Mesothelial cell of epicardium (in vitro differentiated cells): Measurements from ENCODE around the gene TMEM187. TPM values are rescaled to one million over a fixed set of nuclear protein-coding genes. Genes with fewer than 3 reads are reported as not detected.

Source experiments
- DNase-seq, 2 experiments: peaks; one replicate each; pipeline ENCODE4 v3.0.0; 2021; ENCODE audit warnings: low spot score in 2 of 2; ENCODE audit not compliant: unreplicated experiment in 2 of 2
- H3K27ac Mint-ChIP-seq: 2 replicates; pipeline ENCODE4 v1.8.0; 2021; ENCODE audit warnings: mixed read lengths
- H3K27me3 Mint-ChIP-seq: 2 replicates; pipeline ENCODE4 v1.8.0; 2021; ENCODE audit warnings: low read depth, mixed read lengths
- H3K36me3 Mint-ChIP-seq: 2 replicates; pipeline ENCODE4 v1.8.0; 2021; ENCODE audit warnings: mixed read lengths
- H3K4me1 Mint-ChIP-seq: 2 replicates; pipeline ENCODE4 v1.8.0; 2021; ENCODE audit warnings: mixed read lengths
- H3K4me3 Mint-ChIP-seq: 2 replicates; pipeline ENCODE4 v1.8.0; 2021; ENCODE audit warnings: mild to moderate bottlenecking, moderate library complexity, mixed read lengths
- H3K9me3 Mint-ChIP-seq: 2 replicates; pipeline ENCODE4 v1.8.0; 2021; ENCODE audit warnings: mixed read lengths
- total RNA-seq: library from RNA; stranded (reverse); gene quantifications from 3 replicates; pipeline ENCODE4 v1.2.1, GENCODE V29; 2021
- TF ChIP-seq, protein P1 (sequence below): fragments of 200-600 bp; sonication (generic); IDR thresholded peaks from one replicate; pipeline ENCODE4 v1.5.0; 2021; ENCODE audit warnings: antibody characterized with exemption; ENCODE audit not compliant: unreplicated experiment

The TMEM187 gene, protein sequence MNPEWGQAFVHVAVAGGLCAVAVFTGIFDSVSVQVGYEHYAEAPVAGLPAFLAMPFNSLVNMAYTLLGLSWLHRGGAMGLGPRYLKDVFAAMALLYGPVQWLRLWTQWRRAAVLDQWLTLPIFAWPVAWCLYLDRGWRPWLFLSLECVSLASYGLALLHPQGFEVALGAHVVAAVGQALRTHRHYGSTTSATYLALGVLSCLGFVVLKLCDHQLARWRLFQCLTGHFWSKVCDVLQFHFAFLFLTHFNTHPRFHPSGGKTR
- total RNA-seq, result 11.5 to 15.0 TPM (median 14.2 TPM) in 3 replicates

DNA sequence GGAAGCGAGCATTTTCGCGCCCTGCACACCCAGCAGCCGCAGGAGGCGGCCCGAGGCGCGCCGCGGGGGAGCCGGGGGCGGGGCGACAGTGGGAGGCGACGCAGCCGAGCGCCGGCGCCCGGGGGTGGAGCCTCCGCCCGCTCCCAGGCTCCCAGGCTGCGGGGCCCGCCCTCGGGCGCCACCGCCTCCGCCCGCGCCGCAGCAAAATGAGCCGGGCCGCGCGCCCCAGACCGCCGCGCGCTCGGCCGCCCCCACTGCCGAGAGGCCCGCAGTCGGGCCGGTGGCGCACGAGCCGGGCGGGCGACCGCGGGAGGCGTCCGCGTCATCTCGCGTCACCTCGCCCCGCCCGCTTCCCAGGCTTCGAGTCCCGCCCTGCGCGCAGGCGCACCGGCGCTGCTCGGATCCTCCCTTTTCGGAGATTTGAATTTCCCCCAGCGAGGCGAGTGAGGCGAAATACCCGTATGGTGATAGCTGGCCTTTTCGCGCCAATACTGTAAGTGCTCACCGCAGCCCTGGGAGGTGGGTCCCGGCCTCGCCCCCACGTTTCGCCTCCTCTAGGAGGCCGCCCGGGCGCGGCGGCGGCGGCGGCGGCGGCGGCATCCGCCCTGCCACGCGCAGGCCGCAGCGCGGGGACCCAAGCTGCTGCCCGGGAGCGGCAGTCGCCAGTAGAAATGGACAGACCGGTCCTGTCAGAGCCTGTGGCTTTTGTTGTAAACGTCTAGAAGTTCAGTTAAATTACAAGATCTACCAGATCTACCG is at the start of gene TMEM187:
Gene TMEM187 (plus strand): TSS at position 387 of the 759 bp plus-strand sequence. CDS start 9,309 bp downstream, outside the sequence.
- Mint-ChIP-seq H3K36me3 (no peaks in the 10 kb centered on the region), H3K4me1 (peaks cover 45% of the 10 kb centered on the region), H3K9me3 (no peaks in the 10 kb centered on the region), H3K27ac (peak within 1 kb of the TSS; percentile 100), H3K27me3 (no peaks in the 10 kb centered on the region), H3K4me3 (peak within 1 kb of the TSS; percentile 100)
- TF ChIP-seq, protein P1, sequence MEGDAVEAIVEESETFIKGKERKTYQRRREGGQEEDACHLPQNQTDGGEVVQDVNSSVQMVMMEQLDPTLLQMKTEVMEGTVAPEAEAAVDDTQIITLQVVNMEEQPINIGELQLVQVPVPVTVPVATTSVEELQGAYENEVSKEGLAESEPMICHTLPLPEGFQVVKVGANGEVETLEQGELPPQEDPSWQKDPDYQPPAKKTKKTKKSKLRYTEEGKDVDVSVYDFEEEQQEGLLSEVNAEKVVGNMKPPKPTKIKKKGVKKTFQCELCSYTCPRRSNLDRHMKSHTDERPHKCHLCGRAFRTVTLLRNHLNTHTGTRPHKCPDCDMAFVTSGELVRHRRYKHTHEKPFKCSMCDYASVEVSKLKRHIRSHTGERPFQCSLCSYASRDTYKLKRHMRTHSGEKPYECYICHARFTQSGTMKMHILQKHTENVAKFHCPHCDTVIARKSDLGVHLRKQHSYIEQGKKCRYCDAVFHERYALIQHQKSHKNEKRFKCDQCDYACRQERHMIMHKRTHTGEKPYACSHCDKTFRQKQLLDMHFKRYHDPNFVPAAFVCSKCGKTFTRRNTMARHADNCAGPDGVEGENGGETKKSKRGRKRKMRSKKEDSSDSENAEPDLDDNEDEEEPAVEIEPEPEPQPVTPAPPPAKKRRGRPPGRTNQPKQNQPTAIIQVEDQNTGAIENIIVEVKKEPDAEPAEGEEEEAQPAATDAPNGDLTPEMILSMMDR, result no peak
- peak; percentile 87 to 96 for DNase-seq

DNA sequence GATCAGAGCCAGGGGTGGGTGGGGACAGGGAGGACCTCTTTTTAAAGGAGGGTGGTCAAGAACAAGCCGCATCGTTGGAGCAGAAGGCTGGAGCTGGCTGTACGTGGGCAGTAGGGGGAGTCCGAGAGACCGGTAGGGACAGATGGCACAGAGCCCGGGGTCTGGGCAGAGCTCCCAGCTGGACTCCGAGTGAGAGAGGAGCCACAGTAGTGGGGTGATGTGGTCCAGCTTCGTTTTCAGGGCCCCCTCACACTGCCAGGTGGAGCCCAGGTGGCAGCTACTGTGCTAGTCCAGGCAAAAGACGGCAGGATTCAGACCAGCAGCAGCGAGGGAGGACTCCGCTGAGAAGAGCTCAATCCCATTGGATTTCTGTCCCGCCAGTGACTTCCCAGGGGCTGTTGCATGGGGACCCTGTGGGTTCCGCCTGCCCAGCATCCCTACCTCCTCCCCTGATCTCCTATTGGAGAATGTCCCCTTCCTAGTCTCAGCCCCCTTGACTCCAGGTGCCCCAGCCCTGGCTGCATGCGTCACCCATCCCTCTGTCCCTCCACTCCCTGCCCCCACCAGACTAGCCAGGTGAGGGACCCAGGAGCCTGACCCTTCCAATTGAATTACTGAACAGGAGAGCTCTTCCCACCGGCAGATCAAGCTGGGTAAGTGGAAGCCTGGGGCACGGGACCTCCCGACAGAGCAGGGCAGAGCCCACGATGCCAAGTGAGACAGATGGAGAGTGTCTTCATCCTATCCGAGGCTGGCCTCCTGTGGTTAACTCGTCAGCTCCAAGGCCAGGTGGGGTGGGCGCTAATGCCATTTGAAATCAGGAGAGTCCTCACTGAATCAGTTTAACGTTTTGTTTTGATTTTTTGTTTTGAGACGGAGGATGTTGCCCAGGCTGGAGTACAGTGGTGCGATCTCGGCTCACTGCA is 49.4 kb upstream of the TMEM187 start:
- TF ChIP-seq, protein P1, result no peak
- Mint-ChIP-seq H3K4me3 (no peak overlapping the region), H3K36me3 (no peaks in the 10 kb centered on the region), H3K27ac (no peak overlapping the region), H3K9me3 (no peaks in the 10 kb centered on the region), H3K4me1 (peaks cover 18% of the 10 kb centered on the region), H3K27me3 (no peaks in the 10 kb centered on the region)
- no peak for DNase-seq

DNA sequence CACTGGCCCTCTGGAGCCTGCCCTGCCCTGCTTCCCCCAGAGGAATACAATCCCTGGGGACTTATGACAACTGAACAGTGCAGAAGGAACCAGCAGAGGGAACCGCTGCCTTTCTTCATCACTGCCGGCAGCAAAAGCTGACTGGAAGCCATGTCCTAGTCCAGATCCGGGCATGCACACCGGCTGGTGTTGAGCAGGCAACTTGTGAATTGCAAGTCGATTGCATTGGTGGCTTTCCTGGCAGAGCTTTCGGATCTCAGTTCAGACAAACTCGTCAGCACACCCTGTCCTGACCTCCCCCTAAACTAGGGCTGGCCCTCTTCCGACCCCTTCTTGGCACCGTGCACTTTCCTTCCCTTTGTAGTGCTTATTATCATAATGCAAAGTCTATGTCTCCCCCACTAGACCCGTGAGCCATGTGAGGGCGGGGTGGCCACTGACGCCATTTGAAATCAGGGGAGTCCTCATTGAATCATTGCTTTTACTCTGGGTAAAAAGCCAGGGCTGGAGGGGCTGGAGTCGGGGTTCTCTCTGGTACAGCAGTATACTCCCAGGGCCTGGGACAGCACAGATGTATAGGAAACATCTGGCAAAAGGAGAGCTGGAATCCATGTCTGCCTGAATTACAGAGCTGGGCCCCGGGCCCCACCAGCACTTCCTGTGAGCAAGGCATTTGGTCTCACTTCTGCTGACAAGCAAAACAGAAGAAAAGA is 48.2 kb upstream of the TMEM187 start:
- TF ChIP-seq, protein P1, result no peak
- H3K27me3 Mint-ChIP-seq, result no peaks in the 10 kb centered on the region
- peaks cover 1% of the 10 kb centered on the region for H3K36me3 Mint-ChIP-seq
- no peaks in the 10 kb centered on the region for H3K9me3 Mint-ChIP-seq
- H3K27ac Mint-ChIP-seq, result peak overlapping the region; percentile 51
- peak overlapping the region; percentile 34 for H3K4me3 Mint-ChIP-seq
- H3K4me1 Mint-ChIP-seq, result peaks cover 21% of the 10 kb centered on the region
- DNase-seq, result no peak

DNA sequence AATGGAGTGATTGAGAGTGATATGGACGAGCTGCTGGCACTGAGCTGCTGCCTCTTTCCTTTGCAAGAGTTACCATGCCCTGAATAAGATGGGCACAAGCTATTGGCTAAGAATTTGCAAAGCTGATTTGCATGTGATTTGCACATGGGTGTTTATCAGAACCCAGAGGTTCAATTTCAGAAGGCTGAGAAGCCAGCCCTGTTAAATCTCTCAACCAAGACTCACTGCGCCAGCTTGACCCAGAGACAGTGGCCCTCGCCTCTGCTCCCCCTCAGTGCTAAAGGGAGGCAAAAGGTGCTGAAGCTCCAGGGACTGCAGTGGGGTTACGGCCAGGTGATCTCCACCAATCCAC is 47.2 kb upstream of the TMEM187 start:
- no peaks in the 10 kb centered on the region for H3K9me3 Mint-ChIP-seq

More for the DNA sequence above, 47.2 kb upstream of the TMEM187 start:
- Mint-ChIP-seq H3K27me3 (no peaks in the 10 kb centered on the region), H3K27ac (peak overlapping the region; percentile 90), H3K4me3 (peak overlapping the region; percentile 63), H3K36me3 (peaks cover 1% of the 10 kb centered on the region), H3K4me1 (peaks cover 21% of the 10 kb centered on the region)
- TF ChIP-seq, protein P1, result no peak
- DNase-seq, result no peak
